CD8-positive, alpha-beta memory T cell (primary cell): ENCODE results near the gene ZFPM1. TPM values are rescaled to one million over a fixed set of nuclear protein-coding genes. Genes with fewer than 3 reads are reported as not detected.

Source experiments
- CTCF ChIA-PET: fragments of 350-600 bp; sonication (Branson Sonifier 250); formaldehyde crosslinking; loops from one replicate; lab custom pipeline; 2021; ENCODE audit warnings: antibody characterized with exemption; lab: Charles Lee
- POLR2A ChIA-PET: fragments of 350-600 bp; sonication (Branson Sonifier 250); formaldehyde crosslinking; loops from one replicate; lab custom pipeline; 2021; ENCODE audit warnings: antibody characterized with exemption; lab: Charles Lee
- DNase-seq, 5 donors: peaks; one replicate each; pipeline versions ENCODE4 v3.0.0 to v3.0.0-alpha.2; 2020 to 2022; ENCODE audit warnings: mixed read lengths in 1 of 5
- H3K27ac ChIP-seq: one replicate; pipeline ENCODE4 v1.7.0; 2013; ENCODE audit warnings: low read depth, mild to moderate bottlenecking, low read length, moderate library complexity
- H3K27me3 ChIP-seq: 2 replicates; pipeline ENCODE4 v1.7.0; 2013; ENCODE audit warnings: low read length, mild to moderate bottlenecking; ENCODE audit not compliant: insufficient read depth, poor library complexity, severe bottlenecking
- H3K36me3 ChIP-seq: 2 replicates; pipeline ENCODE4 v1.7.0; 2013; ENCODE audit warnings: mild to moderate bottlenecking, low read length, moderate library complexity; ENCODE audit not compliant: insufficient read depth
- H3K4me1 ChIP-seq: 2 replicates; pipeline ENCODE4 v1.7.0; 2013; ENCODE audit warnings: mild to moderate bottlenecking, low read length, moderate library complexity; ENCODE audit not compliant: insufficient read depth
- H3K4me3 ChIP-seq: 2 replicates; pipeline ENCODE4 v1.7.0; 2013; ENCODE audit warnings: mild to moderate bottlenecking, low read length
- H3K9me3 ChIP-seq: 2 replicates; pipeline ENCODE4 v1.7.0; 2013; ENCODE audit warnings: mild to moderate bottlenecking, low read length
- H3K27ac Mint-ChIP-seq, 8 donors: one replicate each; pipeline ENCODE4 v1.8.0; 2020 to 2021; ENCODE audit warnings: mixed read lengths in 8 of 8, mild to moderate bottlenecking in 6 of 8, inconsistent platforms in 3 of 8, moderate library complexity in 3 of 8
- H3K27me3 Mint-ChIP-seq, 2 donors: one replicate each; pipeline ENCODE4 v1.8.0; 2020 to 2021; ENCODE audit warnings: mixed read lengths in 2 of 2, mild to moderate bottlenecking in 1 of 2, moderate library complexity in 1 of 2
- H3K36me3 Mint-ChIP-seq, 3 donors: one replicate each; pipeline ENCODE4 v1.8.0; 2020 to 2021; ENCODE audit warnings: mixed read lengths in 3 of 3, inconsistent platforms in 1 of 3, mild to moderate bottlenecking in 1 of 3
- H3K4me1 Mint-ChIP-seq, 3 donors: one replicate each; pipeline ENCODE4 v1.8.0; 2020 to 2021; ENCODE audit warnings: mixed read lengths in 3 of 3, inconsistent platforms in 1 of 3, mild to moderate bottlenecking in 1 of 3
- H3K4me3 Mint-ChIP-seq, 7 donors: one replicate each; pipeline ENCODE4 v1.8.0; 2020 to 2021; ENCODE audit warnings: mixed read lengths in 7 of 7, mild to moderate bottlenecking in 6 of 7, moderate library complexity in 4 of 7, inconsistent platforms in 2 of 7
- H3K9me3 Mint-ChIP-seq, 5 donors: one replicate each; pipeline ENCODE4 v1.8.0; 2020 to 2022; ENCODE audit warnings: mixed read lengths in 5 of 5, mild to moderate bottlenecking in 3 of 5, moderate library complexity in 2 of 5, inconsistent platforms in 1 of 5
- polyA plus RNA-seq: library from polyadenylated mRNA; unstranded; fragments of 300-500 nt; fragmentation: Illumina TruSeq; gene quantifications from one replicate; pipeline ENCODE4 v1.2.3, GENCODE V29; 2021
- total RNA-seq, 2 experiments: library from RNA; stranded (reverse); gene quantifications; one replicate each; pipeline ENCODE4 v1.2.3, GENCODE V29; 2021

Gene ZFPM1
- total and polyA plus RNA-seq, 3 experiments from 2014 or later, result 0.71 to 16.7 (median 15.5) TPM

GRCh38 chr16:88478889-88479792 lies 26.1 kb downstream of the ZFPM1 start:
- Histone ChIP-seq H3K36me3 (no peaks in the 10 kb centered on the region), H3K4me3 (no peak overlapping the region), H3K27ac (no peak overlapping the region), H3K9me3 (no peaks in the 10 kb centered on the region), H3K4me1 (peaks cover 47% of the 10 kb centered on the region), H3K27me3 (no peaks in the 10 kb centered on the region)
- H3K4me3 Mint-ChIP-seq, result peak overlapping the region in 3 of 7 donors; percentile 25 to 70 (median 34)
- H3K9me3 Mint-ChIP-seq, result peaks cover 0 to 2% (median 0%) of the 10 kb centered on the region in 5 donors
- H3K27ac Mint-ChIP-seq, result peak overlapping the region in 4 of 8 donors; percentile 38 to 93 (median 63)
- H3K4me1 Mint-ChIP-seq, result peaks cover 38 to 55% (median 45%) of the 10 kb centered on the region in 3 donors
- peaks cover 0 to 3% (median 0%) of the 10 kb centered on the region in 3 donors for H3K36me3 Mint-ChIP-seq
- CTCF ChIA-PET, result no interaction called here
- POLR2A ChIA-PET, result no interaction called here
- peaks cover 0 to 10% of the 10 kb centered on the region in 2 donors for H3K27me3 Mint-ChIP-seq
- no peak for DNase-seq

- H3K27me3 Mint-ChIP-seq, result peaks cover 0 to 8% of the 10 kb centered on the region in 2 donors
- Histone ChIP-seq H3K27ac (no peak overlapping the region), H3K9me3 (no peaks in the 10 kb centered on the region), H3K4me1 (peaks cover 44% of the 10 kb centered on the region), H3K36me3 (no peaks in the 10 kb centered on the region), H3K4me3 (no peak overlapping the region), H3K27me3 (no peaks in the 10 kb centered on the region)
- peak in 4 of 5 donors; percentile 22 to 55 (median 45) for DNase-seq
- peak overlapping the region in 7 of 8 donors; percentile 11 to 91 (median 64) for H3K27ac Mint-ChIP-seq
- peak overlapping the region in 6 of 7 donors; percentile 11 to 70 (median 50) for H3K4me3 Mint-ChIP-seq
- ChIA-PET POLR2A (interaction anchor here (1.2 kb wide), 1 partner anchor 25 kb away, joined by 4 read pairs; no protein-coding TSS in a partner anchor), CTCF (no interaction called here)
- H3K9me3 Mint-ChIP-seq, result peaks cover 0 to 2% (median 0%) of the 10 kb centered on the region in 5 donors
- H3K4me1 Mint-ChIP-seq, result peaks cover 37 to 52% (median 41%) of the 10 kb centered on the region in 3 donors
- H3K36me3 Mint-ChIP-seq, result peaks cover 0 to 6% (median 0%) of the 10 kb centered on the region in 3 donors
These were observed 27.0 kb downstream of the ZFPM1 start for GRCh38 chr16:88479793-88480760.

GRCh38 chr16:88480829-88481228 lies 27.7 kb downstream of the ZFPM1 start:
- ChIA-PET POLR2A (interaction anchor here (1.2 kb wide), 1 partner anchor 26 kb away, joined by 4 read pairs; no protein-coding TSS in a partner anchor), CTCF (no interaction called here)
- H3K4me1 Mint-ChIP-seq, result peaks cover 37 to 52% (median 41%) of the 10 kb centered on the region in 3 donors
- H3K9me3 Mint-ChIP-seq, result peaks cover 0 to 2% (median 0%) of the 10 kb centered on the region in 5 donors
- H3K27me3 ChIP-seq, result no peaks in the 10 kb centered on the region
- no peaks in the 10 kb centered on the region for H3K9me3 ChIP-seq
- H3K36me3 Mint-ChIP-seq, result peaks cover 0 to 6% (median 0%) of the 10 kb centered on the region in 3 donors
- H3K4me3 ChIP-seq, result no peak overlapping the region
- H3K4me1 ChIP-seq, result peaks cover 41% of the 10 kb centered on the region
- H3K36me3 ChIP-seq, result no peaks in the 10 kb centered on the region
- H3K27ac ChIP-seq, result no peak overlapping the region
- peak overlapping the region in 1 of 7 donors; percentile 54 for H3K4me3 Mint-ChIP-seq
- no peak for DNase-seq
- no peak overlapping the region for H3K27ac Mint-ChIP-seq
- peaks cover 0 to 8% of the 10 kb centered on the region in 2 donors for H3K27me3 Mint-ChIP-seq

- H3K4me1 ChIP-seq, result peaks cover 40% of the 10 kb centered on the region
These were observed 28.8 kb downstream of the ZFPM1 start for GRCh38 chr16:88481851-88482250.

GRCh38 chr16:88482630-88483391 lies 29.7 kb downstream of the ZFPM1 start:
- no peak for DNase-seq
- Mint-ChIP-seq H3K4me1 (peaks cover 23 to 38% (median 26%) of the 10 kb centered on the region in 3 donors), H3K4me3 (peak overlapping the region in 1 of 7 donors; percentile 36), H3K27ac (no peak overlapping the region), H3K9me3 (peaks cover 0 to 2% (median 0%) of the 10 kb centered on the region in 5 donors), H3K27me3 (peaks cover 0 to 4% of the 10 kb centered on the region in 2 donors), H3K36me3 (peaks cover 0 to 17% (median 0%) of the 10 kb centered on the region in 3 donors)
- ChIA-PET CTCF (no interaction called here), POLR2A (no interaction called here)
- H3K27ac ChIP-seq, result no peak overlapping the region
- H3K4me1 ChIP-seq, result peaks cover 30% of the 10 kb centered on the region
- no peaks in the 10 kb centered on the region for H3K36me3 ChIP-seq
- no peaks in the 10 kb centered on the region for H3K27me3 ChIP-seq
- H3K4me3 ChIP-seq, result no peak overlapping the region
- H3K9me3 ChIP-seq, result no peaks in the 10 kb centered on the region

More at GRCh38 chr16:88481851-88482250, 28.8 kb downstream of the ZFPM1 start:
- no peaks in the 10 kb centered on the region for H3K9me3 ChIP-seq
- no peaks in the 10 kb centered on the region for H3K27me3 ChIP-seq
- H3K4me3 ChIP-seq, result no peak overlapping the region
- Mint-ChIP-seq H3K27ac (peak overlapping the region in 1 of 8 donors; percentile 66), H3K27me3 (peaks cover 0 to 5% of the 10 kb centered on the region in 2 donors), H3K4me1 (peaks cover 32 to 47% (median 35%) of the 10 kb centered on the region in 3 donors), H3K4me3 (peak overlapping the region in 3 of 7 donors; percentile 34 to 70 (median 35)), H3K9me3 (peaks cover 0 to 2% (median 0%) of the 10 kb centered on the region in 5 donors), H3K36me3 (peaks cover 0 to 13% (median 0%) of the 10 kb centered on the region in 3 donors)
- no peak for DNase-seq
- no peaks in the 10 kb centered on the region for H3K36me3 ChIP-seq
- CTCF ChIA-PET, result no interaction called here
- H3K27ac ChIP-seq, result no peak overlapping the region
- POLR2A ChIA-PET, result no interaction called here

- Histone ChIP-seq H3K27ac (no peak overlapping the region), H3K9me3 (no peaks in the 10 kb centered on the region), H3K36me3 (no peaks in the 10 kb centered on the region), H3K27me3 (no peaks in the 10 kb centered on the region), H3K4me1 (peaks cover 26% of the 10 kb centered on the region), H3K4me3 (no peak overlapping the region)
- H3K36me3 Mint-ChIP-seq, result peaks cover 0 to 17% (median 0%) of the 10 kb centered on the region in 3 donors
- POLR2A ChIA-PET, result no interaction called here
- H3K27ac Mint-ChIP-seq, result no peak overlapping the region
- H3K27me3 Mint-ChIP-seq, result peaks cover 0 to 4% of the 10 kb centered on the region in 2 donors
- CTCF ChIA-PET, result no interaction called here
- H3K4me3 Mint-ChIP-seq, result no peak overlapping the region
- H3K4me1 Mint-ChIP-seq, result peaks cover 18 to 33% (median 21%) of the 10 kb centered on the region in 3 donors
- H3K9me3 Mint-ChIP-seq, result peaks cover 0 to 2% (median 0%) of the 10 kb centered on the region in 5 donors
- no peak for DNase-seq
These were observed 30.2 kb downstream of the ZFPM1 start for GRCh38 chr16:88483392-88483641.
